Liver (tissue), 3 donors: Measurements from ENCODE around the gene CYP4F22.

ENCODE experiments used
- CTCF ChIP-seq: fragments of 150-350 bp; IDR thresholded peaks from 2 replicates; pipeline ENCODE4 v1.5.1; 2017; ENCODE audit warnings: improper control_type of control experiment, low read depth, low read length; ENCODE audit not compliant: missing input control
- JUND ChIP-seq, 2 donors: IDR thresholded peaks; 2 replicates each; pipeline ENCODE4 v1.6.1; 2016; ENCODE audit warnings: antibody characterized with exemption in 2 of 2
- SP1 ChIP-seq: IDR thresholded peaks from 2 replicates; pipeline ENCODE4 v1.6.1; 2018; ENCODE audit warnings: antibody characterized with exemption, mild to moderate bottlenecking
- ZBTB33 ChIP-seq: IDR thresholded peaks from 2 replicates; pipeline ENCODE4 v1.6.1; 2016; ENCODE audit warnings: antibody characterized with exemption
- donor health status: healthy.
- donor health status: healthy.

- no peak for TF ChIP-seq JUND (IDR thresholded peaks at IDR 0.05)
- no peak for TF ChIP-seq ZBTB33
- TF ChIP-seq CTCF: no peak
- TF ChIP-seq SP1: no peak
These were observed 79.9 kb downstream of the CYP4F22 start for GRCh38 chr19:15588265-15588664.
